H1 (cell line): ENCODE data around the gene EPB41L1.

Experiments
- CEBPB ChIP-seq: IDR thresholded peaks from 2 replicates; pipeline ENCODE4 v1.6.1; 2012; ENCODE audit warnings: low read depth, low read length
- CTCF ChIP-seq, 3 experiments: IDR thresholded peaks; 1 replicate in 2 of 3; 2 replicates in 1 of 3; pipeline versions ENCODE4 v1.5.1 to v1.6.1; 2011; ENCODE audit warnings: low read length in 3 of 3, mild to moderate bottlenecking in 3 of 3, inconsistent platforms in 2 of 3, low read depth in 1 of 3, moderate library complexity in 1 of 3; ENCODE audit not compliant: insufficient read depth in 1 of 3; ENCODE audit errors: control extremely low read depth in 1 of 3
- EP300 ChIP-seq, 2 experiments: IDR thresholded peaks; 1 replicate in 1 of 2; 2 replicates in 1 of 2; pipeline ENCODE4 v1.6.1; 2011 to 2012; ENCODE audit warnings: low read depth in 2 of 2, low read length in 2 of 2, mild to moderate bottlenecking in 2 of 2, borderline replicate concordance in 1 of 2, inconsistent platforms in 1 of 2, moderate library complexity in 1 of 2
- GTF2F1 ChIP-seq: IDR thresholded peaks from 2 replicates; pipeline ENCODE4 v1.6.1; 2012; ENCODE audit warnings: low read depth, low read length, improper control_type of control experiment, borderline replicate concordance
- KDM1A ChIP-seq: fragments of 200-600, 300-600 bp; sonication (generic); IDR thresholded peaks from 2 replicates; pipeline ENCODE4 v1.7.1; 2016; ENCODE audit warnings: mild to moderate bottlenecking, low read length, borderline replicate concordance
- POLR2A ChIP-seq, 2 experiments: IDR thresholded peaks; 1 replicate in 1 of 2; 2 replicates in 1 of 2; pipeline ENCODE4 v1.6.1; 2011; ENCODE audit warnings: low read depth in 2 of 2, low read length in 2 of 2, mild to moderate bottlenecking in 2 of 2; ENCODE audit errors: control extremely low read depth in 1 of 2
- TAF1 ChIP-seq: IDR thresholded peaks from 2 replicates; pipeline ENCODE4 v1.6.1; 2011; ENCODE audit warnings: mild to moderate bottlenecking, low read depth, low read length

- TF ChIP-seq TAF1 = no peak
- no peak for TF ChIP-seq CTCF (IDR thresholded peaks at IDR 0.05; ENCODE audit: control extremely low read depth in 1 of 3, insufficient read depth in 1 of 3, low read depth in 1 of 3, low read length in 3 of 3)
- TF ChIP-seq POLR2A (IDR thresholded peaks at IDR 0.05; ENCODE audit: control extremely low read depth in 1 of 2, low read depth in 2 of 2, low read length in 2 of 2) = no peak
- no peak for TF ChIP-seq EP300 (IDR thresholded peaks at IDR 0.05; ENCODE audit: borderline replicate concordance in 1 of 2, low read depth in 2 of 2, low read length in 2 of 2)
- no peak for TF ChIP-seq KDM1A
- TF ChIP-seq GTF2F1 = no peak
- TF ChIP-seq CEBPB = no peak
Measured at GRCh38 chr20:36106606-36107005, 47.9 kb upstream of the EPB41L1 start.
